T-helper 1 cell treated with Interleukin-12 subunit alpha and Interleukin-12 subunit beta and Interleukin-4 antibody, amounts not matched to agents 30 μg/mL and 1 μg/mL, for 36 hours (primary cell): Measurements from ENCODE around the gene METTL27.
"Not testable (repeated sequence)": the region's sequence is repeated elsewhere in the genome, so short reads cannot be mapped to it uniquely, and the experiment has no call there.

ENCODE experiments used
- H3K27ac Mint-ChIP-seq: one replicate; pipeline ENCODE4 v1.8.0; 2021; ENCODE audit warnings: mild to moderate bottlenecking, mixed read lengths
- H3K27me3 Mint-ChIP-seq: one replicate; pipeline ENCODE4 v1.8.0; 2021; ENCODE audit warnings: low read depth, mixed read lengths
- H3K36me3 Mint-ChIP-seq: one replicate; pipeline ENCODE4 v1.8.0; 2021; ENCODE audit warnings: low read depth, mixed read lengths
- H3K4me1 Mint-ChIP-seq: one replicate; pipeline ENCODE4 v1.8.0; 2021; ENCODE audit warnings: low read depth, mixed read lengths
- H3K4me3 Mint-ChIP-seq: one replicate; pipeline ENCODE4 v1.8.0; 2021; ENCODE audit warnings: mild to moderate bottlenecking, moderate library complexity, mixed read lengths
- H3K9me3 Mint-ChIP-seq: one replicate; pipeline ENCODE4 v1.8.0; 2021; ENCODE audit warnings: mixed read lengths

The METTL27 gene

DNA sequence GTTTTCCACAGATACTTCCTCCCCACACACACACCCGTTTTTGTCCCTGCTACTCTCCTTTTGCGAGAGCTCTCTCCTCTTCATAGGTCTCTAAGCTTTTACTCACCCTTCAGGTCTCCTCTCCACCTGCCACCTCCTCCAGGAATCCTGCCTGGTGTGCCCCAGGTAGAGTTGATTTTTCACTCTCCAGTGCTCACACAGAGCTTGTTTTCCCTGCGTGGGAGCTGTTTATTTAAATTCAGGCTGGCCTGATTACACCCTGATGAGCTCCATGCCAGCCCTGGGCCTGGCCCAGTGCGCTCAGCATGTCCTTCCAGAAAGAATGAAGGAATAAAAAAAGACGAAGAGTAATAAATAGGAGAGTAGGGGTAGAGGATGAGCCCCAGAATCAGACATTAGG, 19.1 kb downstream of the METTL27 start:
- H3K4me1 Mint-ChIP-seq: peaks cover 12% of the 10 kb centered on the region
- no peak overlapping the region for H3K27ac Mint-ChIP-seq
- H3K4me3 Mint-ChIP-seq: no peak overlapping the region
- peaks cover 14% of the 10 kb centered on the region for H3K27me3 Mint-ChIP-seq
- H3K36me3 Mint-ChIP-seq: no peaks in the 10 kb centered on the region
- H3K9me3 Mint-ChIP-seq: no peaks in the 10 kb centered on the region

DNA sequence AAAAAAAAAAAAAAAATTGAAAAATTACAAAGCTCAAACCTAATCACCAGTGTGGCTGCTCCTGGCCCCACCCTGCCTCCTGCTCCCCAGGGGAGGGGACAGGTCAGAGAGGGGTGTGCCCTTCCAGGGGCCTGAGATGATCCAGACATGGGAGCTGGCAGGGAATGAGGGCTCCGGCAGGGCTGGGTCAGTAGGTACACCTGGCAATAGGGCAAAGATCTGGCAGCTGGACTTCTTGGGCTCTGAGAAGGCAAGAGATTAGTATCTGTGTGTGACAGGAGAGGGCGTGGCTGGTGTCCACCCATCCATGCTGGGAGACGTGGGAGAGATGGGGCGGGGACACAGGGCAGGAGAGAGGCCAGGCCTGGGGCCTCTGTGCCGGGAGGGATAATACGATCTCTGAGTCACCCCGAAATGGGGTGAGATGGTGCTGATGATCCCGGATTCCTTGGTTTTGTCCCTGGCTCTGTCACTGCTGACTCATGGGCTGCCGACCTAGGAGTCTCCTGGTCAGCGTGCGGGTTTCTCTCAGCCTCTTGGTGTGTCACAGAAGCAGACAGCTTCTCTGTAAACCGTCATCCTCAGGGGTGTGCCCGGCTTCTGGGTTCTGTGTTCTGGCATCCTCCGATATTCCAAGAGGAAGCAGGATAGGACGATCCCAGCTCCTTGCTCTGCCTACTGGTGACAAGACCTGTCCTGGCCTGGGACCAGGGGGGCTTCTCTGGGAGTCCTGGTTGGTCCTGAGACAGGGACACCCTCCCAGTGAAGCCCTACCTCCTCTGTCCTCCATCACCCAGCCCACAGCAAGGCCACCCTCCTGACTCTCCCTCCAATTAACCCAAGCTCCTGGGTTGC, 19.8 kb downstream of the METTL27 start:
- Mint-ChIP-seq H3K27ac (no peak overlapping the region), H3K27me3 (peaks cover 13% of the 10 kb centered on the region), H3K9me3 (no peaks in the 10 kb centered on the region), H3K4me3 (no peak overlapping the region), H3K36me3 (no peaks in the 10 kb centered on the region), H3K4me1 (peaks cover 6% of the 10 kb centered on the region)

DNA sequence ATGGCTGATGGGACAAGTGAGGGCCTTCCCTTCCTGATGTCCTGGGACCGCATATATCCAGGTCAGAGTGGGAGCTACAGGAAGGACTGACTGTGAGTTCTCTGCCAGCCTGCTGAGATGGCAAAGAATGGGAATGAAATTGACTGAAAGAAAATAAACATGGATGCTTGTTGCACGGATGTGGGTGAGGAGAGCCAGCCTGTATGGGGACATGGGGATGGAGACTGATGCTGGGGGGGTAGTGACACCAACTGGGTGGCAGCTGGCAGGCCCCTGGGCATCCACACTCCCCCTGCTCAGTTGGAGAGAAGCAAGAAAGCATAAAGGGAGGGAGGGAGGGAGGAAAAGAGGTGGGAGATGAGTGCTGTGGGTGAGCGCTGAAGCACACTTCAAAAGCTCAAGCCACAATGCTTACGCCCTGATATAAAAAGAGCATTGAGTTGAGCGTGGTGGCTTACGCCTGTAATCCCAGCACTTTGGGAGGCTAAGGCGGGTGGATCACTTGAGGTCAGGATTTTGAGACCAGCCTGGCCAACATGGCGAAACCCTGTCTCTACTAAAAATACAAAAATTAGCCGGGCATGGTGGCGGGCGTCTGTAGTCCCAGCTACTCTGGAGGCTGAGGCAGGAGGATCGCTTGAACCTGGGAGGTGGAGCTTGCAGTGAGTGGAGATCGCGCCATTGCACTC, 20.6 kb downstream of the METTL27 start:
- not testable (repeated sequence) for H3K4me1 Mint-ChIP-seq, H3K27me3 Mint-ChIP-seq, H3K27ac Mint-ChIP-seq, H3K36me3 Mint-ChIP-seq, H3K9me3 Mint-ChIP-seq, H3K4me3 Mint-ChIP-seq

DNA sequence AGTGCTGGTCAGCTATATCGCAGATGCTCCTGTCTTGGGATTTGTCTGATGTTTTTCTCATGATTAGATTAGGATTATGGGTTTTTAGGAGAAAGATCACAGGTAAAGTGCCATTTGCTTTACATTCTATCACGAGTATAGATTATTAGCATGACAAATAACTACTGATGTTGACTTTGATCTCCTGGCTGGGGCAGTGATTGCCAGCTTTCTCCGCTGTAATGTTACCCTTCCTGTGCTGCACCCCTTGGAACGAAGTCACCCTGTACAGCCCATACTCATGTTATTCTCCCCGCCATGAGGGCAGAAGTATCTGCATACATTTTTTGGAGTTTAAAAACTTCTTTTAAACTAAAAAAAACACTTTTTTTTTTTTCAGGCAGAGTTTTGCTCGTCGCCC, 22.3 kb downstream of the METTL27 start:
- Mint-ChIP-seq H3K9me3 (no peaks in the 10 kb centered on the region), H3K27ac (no peak overlapping the region), H3K4me3 (no peak overlapping the region), H3K36me3 (no peaks in the 10 kb centered on the region), H3K4me1 (no peaks in the 10 kb centered on the region), H3K27me3 (no peaks in the 10 kb centered on the region)

DNA sequence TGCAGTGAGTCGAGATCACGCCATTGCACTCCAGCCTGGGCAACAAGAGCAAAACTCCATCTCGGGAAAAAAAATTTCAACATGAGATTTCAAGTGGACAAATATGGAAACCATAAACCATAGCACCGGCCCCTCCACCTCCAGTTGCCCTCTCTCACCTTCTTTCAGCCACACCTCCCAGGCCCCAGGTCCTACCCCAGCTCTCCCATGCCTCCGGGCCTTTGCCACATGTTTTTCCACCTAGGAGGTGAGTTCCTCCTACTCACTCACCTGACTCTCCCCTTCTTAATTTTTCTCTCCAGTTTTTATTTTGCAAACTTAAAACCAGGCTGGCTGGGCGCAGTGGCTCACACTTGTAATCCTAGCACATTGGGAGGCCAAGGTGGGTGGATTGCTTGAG, 25.2 kb downstream of the METTL27 start:
- H3K27ac Mint-ChIP-seq: no peak overlapping the region
- no peaks in the 10 kb centered on the region for H3K9me3 Mint-ChIP-seq
- no peaks in the 10 kb centered on the region for H3K4me1 Mint-ChIP-seq
- H3K4me3 Mint-ChIP-seq: no peak overlapping the region
- H3K27me3 Mint-ChIP-seq: peaks cover 4% of the 10 kb centered on the region
- H3K36me3 Mint-ChIP-seq: no peaks in the 10 kb centered on the region

DNA sequence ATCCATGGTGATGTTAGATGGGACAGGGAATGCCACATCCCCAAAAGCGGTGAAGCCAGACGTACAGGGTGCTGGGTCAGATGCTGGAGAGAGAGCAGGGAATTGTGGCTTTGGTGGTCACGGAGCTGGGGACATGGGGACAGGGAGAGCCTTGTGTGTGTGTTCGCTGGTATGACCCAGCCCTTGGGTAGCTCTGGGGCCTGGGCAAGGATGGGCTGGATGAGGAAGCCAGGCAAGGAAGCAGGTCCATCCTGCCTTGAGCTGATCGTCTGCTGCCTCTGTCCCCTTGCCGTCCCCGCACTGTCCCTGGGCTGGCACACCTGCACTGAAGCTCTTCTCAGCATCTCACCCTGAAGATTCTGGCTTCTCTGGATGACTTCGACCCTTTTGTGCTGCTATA, 26.9 kb downstream of the METTL27 start:
- Mint-ChIP-seq H3K36me3 (no peaks in the 10 kb centered on the region), H3K4me3 (no peak overlapping the region), H3K4me1 (peaks cover 2% of the 10 kb centered on the region), H3K27ac (peak overlapping the region; percentile 34), H3K27me3 (peaks cover 4% of the 10 kb centered on the region), H3K9me3 (no peaks in the 10 kb centered on the region)

DNA sequence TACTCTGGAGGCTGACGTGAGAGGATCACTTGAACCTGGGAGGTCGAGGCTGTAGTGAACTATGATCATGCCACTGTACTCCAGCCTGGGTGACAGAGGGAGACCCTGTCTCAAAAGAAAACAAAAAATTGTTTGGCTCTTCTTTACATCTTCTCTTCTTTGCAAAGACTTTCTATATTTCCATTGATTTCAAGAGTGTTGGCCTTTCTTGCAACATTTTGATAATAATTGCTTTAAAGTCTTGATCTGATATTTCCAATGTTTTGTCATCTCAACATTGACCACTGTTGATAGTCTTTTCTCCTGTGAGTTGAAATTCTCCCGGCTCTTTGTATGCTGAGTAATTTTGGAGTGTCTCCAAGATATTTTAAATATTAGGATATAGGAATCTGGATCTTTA, 29.3 kb downstream of the METTL27 start:
- H3K36me3 Mint-ChIP-seq: no peaks in the 10 kb centered on the region
- H3K4me1 Mint-ChIP-seq: peaks cover 2% of the 10 kb centered on the region
- no peak overlapping the region for H3K27ac Mint-ChIP-seq
- no peak overlapping the region for H3K4me3 Mint-ChIP-seq
- H3K9me3 Mint-ChIP-seq: no peaks in the 10 kb centered on the region
- peaks cover 4% of the 10 kb centered on the region for H3K27me3 Mint-ChIP-seq

DNA sequence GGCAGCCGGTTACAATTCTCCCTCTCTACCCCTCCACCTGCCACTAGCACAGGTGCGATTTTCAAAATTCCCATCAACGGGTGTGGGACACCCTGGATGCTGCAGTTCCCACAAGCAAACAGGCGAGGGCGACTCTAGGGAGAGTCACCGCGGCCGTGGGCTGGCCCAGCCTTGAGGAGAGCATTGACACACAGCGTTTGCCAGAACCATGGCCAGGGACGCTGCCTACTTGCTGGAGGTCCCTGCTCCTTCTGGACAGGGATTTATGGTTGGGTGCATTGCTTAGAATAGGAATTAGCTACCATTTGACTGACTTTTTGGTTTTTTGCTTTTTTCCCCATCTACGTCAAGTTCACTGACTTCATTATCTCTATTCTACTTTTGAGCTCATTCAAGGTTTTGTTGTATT, 30.6 kb downstream of the METTL27 start:
- Mint-ChIP-seq H3K27ac (no peak overlapping the region), H3K4me3 (no peak overlapping the region), H3K4me1 (peaks cover 2% of the 10 kb centered on the region), H3K36me3 (no peaks in the 10 kb centered on the region), H3K27me3 (peaks cover 4% of the 10 kb centered on the region), H3K9me3 (no peaks in the 10 kb centered on the region)

DNA sequence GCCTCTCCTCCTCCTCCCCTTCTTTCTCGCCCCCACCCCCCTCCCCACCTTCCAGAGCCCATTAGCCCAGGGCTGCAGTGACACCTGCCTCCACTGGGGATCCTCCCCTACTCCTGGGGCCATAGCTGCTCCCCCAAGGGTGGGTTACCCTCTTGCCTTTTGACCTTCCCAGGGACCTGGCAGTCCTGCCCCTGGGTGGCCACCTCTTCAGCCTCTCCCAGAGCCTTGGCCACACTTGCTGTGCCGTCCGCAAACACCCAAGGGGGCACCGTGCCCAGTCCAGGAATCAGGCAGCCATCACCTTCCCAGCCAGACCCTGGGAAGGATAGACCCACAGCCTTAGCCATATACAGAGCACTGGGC, 31.3 kb downstream of the METTL27 start:
- H3K4me1 Mint-ChIP-seq: peaks cover 2% of the 10 kb centered on the region
- H3K4me3 Mint-ChIP-seq: no peak overlapping the region
- no peak overlapping the region for H3K27ac Mint-ChIP-seq
- no peaks in the 10 kb centered on the region for H3K36me3 Mint-ChIP-seq
- H3K9me3 Mint-ChIP-seq: no peaks in the 10 kb centered on the region
- H3K27me3 Mint-ChIP-seq: peaks cover 6% of the 10 kb centered on the region

DNA sequence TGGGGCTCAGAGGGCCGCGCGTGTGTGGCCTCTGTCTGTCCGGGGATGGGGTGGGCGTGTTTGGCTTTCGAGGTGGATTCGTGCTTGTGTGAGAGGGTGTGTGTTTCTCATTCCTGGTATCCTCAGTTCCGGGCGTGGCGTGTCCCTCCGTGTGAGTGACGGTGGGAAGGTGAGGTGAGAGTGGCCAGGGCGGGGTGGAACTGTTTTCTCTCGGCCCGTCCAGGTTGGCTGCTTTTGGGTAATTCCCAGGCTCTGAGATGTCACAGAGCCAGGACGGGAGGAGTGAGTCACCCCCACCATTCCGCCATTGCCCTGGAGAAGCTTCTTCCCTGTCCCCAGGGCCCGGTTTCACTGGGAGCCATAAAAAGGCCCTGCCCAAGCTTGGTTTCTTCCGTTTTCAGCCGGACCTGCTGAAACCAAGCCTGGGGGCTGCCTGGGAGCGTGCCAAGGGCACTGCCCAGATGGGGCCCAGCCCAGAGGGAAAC, 32.8 kb downstream of the METTL27 start:
- Mint-ChIP-seq H3K36me3 (no peaks in the 10 kb centered on the region), H3K27ac (no peak overlapping the region), H3K4me3 (no peak overlapping the region), H3K27me3 (peaks cover 14% of the 10 kb centered on the region), H3K9me3 (no peaks in the 10 kb centered on the region), H3K4me1 (peaks cover 2% of the 10 kb centered on the region)

DNA sequence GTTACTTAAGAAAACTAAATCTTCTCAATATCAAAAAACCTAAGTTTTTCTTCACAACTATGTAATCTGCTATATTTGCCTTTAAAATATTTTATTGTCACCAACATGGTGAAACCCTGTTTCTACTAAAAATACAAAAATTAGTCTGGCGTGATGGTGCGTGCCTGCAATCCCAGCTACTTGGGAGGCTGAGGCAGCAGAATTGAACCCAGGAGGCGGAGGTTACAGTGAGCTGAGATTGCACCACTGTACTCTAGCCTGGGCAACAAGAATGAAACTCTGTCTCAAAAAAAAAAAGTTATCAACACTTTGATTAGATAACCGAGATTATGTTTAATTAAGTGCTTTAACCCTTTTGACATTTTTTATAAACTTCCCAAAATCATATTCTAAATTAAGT, 39.9 kb downstream of the METTL27 start:
- no peak overlapping the region for H3K27ac Mint-ChIP-seq
- H3K4me1 Mint-ChIP-seq: no peaks in the 10 kb centered on the region
- H3K4me3 Mint-ChIP-seq: no peak overlapping the region
- no peaks in the 10 kb centered on the region for H3K36me3 Mint-ChIP-seq
- peaks cover 13% of the 10 kb centered on the region for H3K27me3 Mint-ChIP-seq
- H3K9me3 Mint-ChIP-seq: no peaks in the 10 kb centered on the region

DNA sequence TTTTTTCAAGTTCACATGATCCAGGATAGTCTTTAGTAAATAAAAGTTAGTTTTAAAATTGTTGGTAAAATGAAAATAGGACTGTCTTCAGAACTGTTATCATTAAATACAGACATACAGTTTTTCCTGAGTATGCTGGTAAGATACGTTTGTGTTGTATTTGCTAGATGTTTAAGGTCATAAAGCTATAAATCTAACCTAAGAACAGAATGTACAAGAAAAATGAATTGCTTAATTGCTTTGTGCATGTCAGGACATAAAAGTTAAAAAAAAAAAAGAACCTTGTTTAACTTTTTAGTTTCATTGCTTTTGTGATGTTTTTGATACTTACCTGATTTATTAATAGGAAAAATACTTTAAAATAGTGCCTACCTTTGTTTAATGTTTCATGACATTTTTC, 40.7 kb downstream of the METTL27 start:
- Mint-ChIP-seq H3K9me3 (no peaks in the 10 kb centered on the region), H3K27me3 (peaks cover 13% of the 10 kb centered on the region), H3K36me3 (no peaks in the 10 kb centered on the region), H3K4me1 (no peaks in the 10 kb centered on the region), H3K4me3 (no peak overlapping the region), H3K27ac (no peak overlapping the region)

DNA sequence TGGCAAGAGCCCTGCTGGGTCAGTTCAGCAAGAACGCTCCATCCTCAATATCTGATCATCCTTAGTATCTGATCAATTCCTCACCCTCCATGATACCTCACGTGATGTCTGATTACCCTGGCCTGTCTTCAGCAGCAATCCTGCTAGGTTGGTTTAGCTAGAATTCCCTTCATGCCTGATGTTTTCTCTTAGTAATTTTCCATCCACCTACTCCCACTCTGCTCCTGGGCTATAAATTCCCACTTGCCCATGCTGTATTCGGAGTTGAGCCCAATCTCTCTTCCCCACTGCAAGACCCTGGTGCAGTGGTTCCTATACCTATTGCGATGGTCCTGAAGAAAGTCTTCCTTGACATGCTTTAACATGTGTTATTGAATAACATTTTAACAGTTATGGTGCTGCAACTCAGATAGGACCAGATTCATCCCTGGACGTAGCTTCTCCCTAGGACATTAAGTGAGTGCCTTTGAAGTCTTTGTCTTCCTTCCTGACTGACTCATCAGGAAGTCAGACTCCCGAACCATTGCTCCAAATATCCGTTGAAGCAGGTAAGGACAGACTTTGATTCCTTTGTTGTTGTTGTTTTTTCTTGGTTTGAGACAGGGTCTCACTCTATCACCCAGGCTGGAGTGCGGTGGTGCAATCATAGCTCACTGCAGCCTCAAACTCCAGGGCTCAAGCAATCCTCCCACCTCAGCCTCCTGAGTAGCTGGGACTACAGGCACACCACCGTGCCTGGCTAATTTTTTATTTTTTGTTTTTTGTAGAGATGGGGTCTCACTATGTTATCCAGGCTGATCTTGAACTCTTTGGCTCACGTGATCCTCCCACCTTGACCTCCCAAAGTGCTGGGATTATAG, 42.8 kb downstream of the METTL27 start:
- H3K4me3 Mint-ChIP-seq: no peak overlapping the region
- H3K27ac Mint-ChIP-seq: no peak overlapping the region
- H3K4me1 Mint-ChIP-seq: no peaks in the 10 kb centered on the region
- H3K27me3 Mint-ChIP-seq: peaks cover 1% of the 10 kb centered on the region
- no peaks in the 10 kb centered on the region for H3K36me3 Mint-ChIP-seq
- no peaks in the 10 kb centered on the region for H3K9me3 Mint-ChIP-seq

DNA sequence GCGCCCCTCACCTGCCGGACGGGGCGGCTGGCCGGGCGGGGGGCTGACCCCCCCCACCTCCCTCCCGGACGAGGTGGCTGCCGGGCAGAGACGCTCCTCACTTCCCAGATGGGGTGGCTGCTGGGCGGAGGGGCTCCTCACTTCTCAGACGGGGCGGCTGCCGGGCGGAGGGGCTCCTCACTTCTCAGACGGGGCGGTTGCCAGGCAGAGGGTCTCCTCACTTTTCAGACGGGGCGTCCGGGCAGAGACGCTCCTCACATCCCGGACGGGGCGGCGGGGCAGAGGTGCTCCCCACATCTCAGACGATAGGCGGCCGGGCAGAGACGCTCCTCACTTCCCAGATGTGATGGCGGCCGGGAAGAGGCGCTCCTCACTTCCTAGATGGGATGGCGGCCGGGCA, 45.1 kb downstream of the METTL27 start:
- H3K4me1 Mint-ChIP-seq, H3K27ac Mint-ChIP-seq, H3K36me3 Mint-ChIP-seq, H3K9me3 Mint-ChIP-seq, H3K27me3 Mint-ChIP-seq, H3K4me3 Mint-ChIP-seq: not testable (repeated sequence)

DNA sequence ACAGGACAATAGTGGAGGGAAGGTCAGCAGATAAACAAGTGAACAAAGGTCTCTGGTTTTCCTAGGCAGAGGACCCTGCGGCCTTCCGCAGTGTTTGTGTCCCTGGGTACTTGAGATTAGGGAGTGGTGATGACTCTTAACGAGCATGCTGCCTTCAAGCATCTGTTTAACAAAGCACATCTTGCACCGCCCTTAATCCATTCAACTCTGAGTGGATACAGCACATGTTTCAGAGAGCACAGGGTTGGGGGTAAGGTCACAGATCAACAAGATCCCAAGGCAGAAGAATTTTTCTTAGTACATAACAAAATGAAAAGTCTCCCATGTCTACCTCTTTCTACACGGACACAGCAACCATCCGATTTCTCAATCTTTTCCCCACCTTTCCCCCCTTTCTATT, 45.7 kb downstream of the METTL27 start:
- not testable (repeated sequence) for H3K36me3 Mint-ChIP-seq, H3K27me3 Mint-ChIP-seq, H3K4me3 Mint-ChIP-seq

More for the DNA sequence above, 45.7 kb downstream of the METTL27 start:
- not testable (repeated sequence) for H3K27ac Mint-ChIP-seq, H3K9me3 Mint-ChIP-seq, H3K4me1 Mint-ChIP-seq
